Testis (tissue), 2 donors: Measurements from ENCODE around the gene NPSR1.

Experiments
- CTCF ChIP-seq, 3 experiments: fragments of 450-650 bp in 2 of 3; fragments of 200-600 bp in 1 of 3; sonication (generic) in 1 of 3; IDR thresholded peaks; one replicate each; pipeline ENCODE4 v1.5.1; 2016 to 2019; ENCODE audit warnings: antibody characterized with exemption in 3 of 3, mild to moderate bottlenecking in 2 of 3, moderate library complexity in 1 of 3
- POLR2A ChIP-seq: fragments of 450-650 bp; IDR thresholded peaks from one replicate; pipeline ENCODE4 v1.6.1; 2017; ENCODE audit warnings: antibody characterized with exemption, mild to moderate bottlenecking, moderate library complexity

DNA sequence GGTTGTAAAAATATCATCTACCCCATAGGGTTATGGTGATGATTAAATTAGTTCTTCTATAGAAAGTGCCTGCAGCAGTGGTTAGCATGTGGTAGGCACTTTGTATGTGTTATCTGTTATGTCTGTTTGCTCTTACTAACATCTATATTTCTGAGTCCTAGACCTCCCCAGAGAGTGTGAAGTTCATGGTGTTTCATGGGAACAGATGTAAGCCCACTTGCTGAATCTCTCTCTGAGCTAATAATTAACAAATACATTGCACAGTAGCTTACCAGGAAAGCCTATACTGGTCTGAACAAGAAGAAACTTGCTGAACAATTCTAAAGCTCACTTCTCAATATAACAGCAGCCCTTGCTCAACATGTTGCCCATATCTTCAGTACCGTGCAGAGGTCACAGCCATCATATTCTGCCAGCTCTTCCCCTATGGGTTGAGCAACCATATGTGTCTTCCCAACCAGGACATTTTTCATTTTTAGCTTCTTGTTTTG is 100.1 kb downstream of the NPSR1 start:
- TF ChIP-seq CTCF (IDR thresholded peaks at IDR 0.05) (no peak), POLR2A (no peak)
